Measurements from ENCODE around the gene MRPL14.

- TF ChIP-seq CTCF (IDR thresholded peaks at IDR 0.05) (no peak), POLR2A (IDR thresholded peaks at IDR 0.05) (no peak)
Measured at GRCh38 chr6:44143731-44144130, 16.5 kb upstream of the MRPL14 start.
